HG02588 (cell line): ENCODE data around the gene TMPRSS3.
"Not testable (repeated sequence)": the region's sequence is repeated elsewhere in the genome, so short reads cannot be mapped to it uniquely, and the experiment has no call there.

ENCODE experiments used
- ATAC-seq: cut with Tn5 transposase; IDR thresholded peaks from one replicate; pipeline ENCODE4 v1.9.1; 2021; ENCODE audit warnings: mild to moderate bottlenecking, moderate library complexity; ENCODE audit not compliant: unreplicated experiment

Gene TMPRSS3

DNA sequence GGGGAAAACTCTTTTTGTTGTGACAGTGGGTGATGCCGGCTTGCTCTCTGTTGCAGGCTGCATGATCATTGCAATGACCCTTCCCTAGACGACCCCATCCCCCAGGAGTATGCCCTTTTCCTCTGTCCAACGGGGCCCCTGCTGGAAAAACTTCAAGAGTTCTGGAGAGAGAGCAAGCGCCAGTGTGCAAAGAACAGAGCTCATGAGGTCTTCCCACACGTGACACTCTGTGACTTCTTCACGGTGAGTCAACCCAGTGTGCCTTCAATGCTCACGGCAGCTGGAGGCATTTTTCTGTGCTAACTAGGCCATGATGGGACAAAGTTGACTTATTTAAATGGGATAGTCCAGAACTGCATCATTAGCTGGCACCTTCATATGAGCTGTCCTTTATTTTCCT lies 13.5 kb upstream of the TMPRSS3 start:
- no peak for ATAC-seq

DNA sequence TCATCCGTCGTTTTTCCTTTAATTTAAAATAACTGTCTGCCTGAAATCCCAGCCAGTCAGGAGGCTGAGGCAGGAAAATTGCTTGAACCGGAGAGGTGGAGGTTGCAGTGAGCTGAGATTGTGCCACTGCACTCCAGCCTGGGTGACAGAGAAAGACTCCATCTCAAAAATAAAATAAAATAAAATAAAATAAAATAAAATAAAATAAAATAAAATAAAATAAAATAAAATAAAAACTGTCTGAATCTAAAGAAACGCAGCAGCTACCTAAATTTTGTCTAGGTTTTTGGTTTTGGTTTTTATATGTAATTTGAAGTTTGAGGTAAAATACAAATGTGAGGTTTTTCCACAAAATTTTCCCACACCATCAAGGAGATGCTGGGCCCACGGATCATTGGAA lies 12.9 kb upstream of the TMPRSS3 start:
- ATAC-seq, result not testable (repeated sequence)

DNA sequence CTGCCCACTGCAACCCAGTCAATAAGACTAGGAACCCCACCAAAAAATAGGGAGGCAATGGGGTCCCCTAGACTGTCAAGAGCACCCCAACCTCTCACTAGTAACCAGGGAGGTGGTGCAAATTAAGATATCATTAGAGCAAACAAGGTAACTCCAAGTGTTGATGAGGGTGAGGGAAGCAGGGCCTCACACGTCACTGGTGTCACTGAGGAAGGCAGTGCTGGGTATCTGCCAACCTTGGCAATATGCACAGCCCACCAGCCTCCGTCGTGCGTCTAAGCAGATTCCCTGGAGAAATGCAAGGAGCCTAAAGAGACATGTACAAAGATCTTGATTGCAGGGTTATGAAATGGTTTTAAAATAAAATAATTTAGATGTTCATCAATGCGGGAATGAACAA lies 11.6 kb upstream of the TMPRSS3 start:
- no peak for ATAC-seq

DNA sequence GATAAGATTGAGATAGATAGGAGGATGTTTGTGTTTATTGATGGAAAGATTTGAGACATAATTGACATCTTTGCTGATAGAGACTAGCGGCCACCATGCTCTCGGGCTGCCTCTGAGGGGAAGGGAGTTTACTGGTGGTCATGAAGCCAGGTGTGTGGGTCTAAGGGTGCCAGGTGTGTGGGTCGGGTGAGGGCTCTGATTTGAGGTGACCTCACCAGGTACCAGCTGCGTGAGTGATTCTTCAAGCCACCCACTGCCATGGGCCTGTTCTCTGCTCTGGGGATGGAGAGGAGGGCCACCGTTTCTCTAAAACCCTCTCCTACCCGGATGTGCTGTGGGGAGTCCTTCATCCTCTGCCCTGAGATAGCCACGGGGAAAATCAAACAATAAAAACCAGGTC lies 11.0 kb upstream of the TMPRSS3 start:
- ATAC-seq, result no peak

DNA sequence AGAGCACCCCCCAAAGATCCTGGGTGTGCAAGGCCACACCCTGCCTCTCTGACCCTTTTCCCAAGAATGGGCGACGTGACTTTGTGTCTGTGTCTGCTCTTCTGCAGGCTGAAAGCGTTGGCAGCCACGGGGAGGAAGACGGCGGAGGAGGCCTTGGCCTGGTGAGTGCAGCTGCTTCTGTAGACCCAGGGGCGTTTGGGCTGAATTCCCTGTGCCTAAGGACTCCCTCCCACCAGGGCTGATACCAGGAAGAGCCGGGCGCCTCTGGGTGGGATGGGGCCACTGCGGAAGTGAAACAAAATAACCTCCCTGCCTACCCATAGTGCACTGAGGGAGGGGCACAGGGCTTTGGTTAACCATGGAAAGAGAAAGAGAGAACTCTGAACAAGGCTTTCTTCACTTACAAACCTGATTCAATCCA lies 10.4 kb upstream of the TMPRSS3 start:
- no peak for ATAC-seq

DNA sequence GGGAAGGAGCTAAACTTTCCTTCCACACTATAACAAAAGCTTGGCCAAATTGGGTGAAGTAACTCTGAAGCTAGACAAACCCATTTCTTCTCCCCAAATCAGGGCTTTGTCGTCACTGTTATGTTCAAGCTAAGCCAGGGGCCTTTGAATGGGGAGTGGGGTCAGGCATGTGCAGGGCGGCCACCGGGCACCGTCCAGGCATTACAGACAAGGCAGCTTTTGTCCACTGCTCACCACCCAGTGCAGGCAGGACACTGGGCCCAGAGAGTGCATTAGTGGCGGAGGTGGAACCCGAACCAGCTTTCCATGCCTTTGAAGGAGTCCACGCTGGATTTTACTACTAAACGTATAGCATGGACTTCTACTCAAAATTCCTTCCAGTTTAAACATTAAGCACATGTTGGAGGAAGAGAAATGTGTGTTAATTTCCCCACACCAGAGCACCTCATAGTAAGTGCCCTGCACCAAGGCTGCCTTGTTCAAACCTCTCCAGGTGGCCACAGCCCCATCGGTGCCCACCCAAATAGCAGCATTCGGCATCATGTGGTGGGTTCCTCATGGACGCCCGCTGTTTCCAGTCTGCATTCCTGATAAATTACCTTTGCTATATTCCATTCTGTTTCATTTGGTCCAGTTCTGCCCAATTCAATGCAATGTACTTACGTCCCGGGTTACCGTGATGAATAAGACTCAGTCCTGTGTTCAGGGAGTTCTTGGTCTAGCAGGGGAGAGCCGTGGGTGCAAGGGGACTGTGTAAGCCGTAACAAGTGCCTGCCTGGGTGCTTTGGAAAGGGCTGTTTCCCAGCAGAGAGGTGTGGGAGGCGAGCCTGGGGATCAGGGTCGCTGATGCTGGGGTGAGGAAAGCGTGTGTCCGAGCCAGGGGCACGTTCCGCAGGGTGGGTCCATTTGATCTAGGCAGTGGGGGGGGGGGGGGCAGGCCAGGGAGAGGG lies 9.5 kb upstream of the TMPRSS3 start:
- no peak for ATAC-seq

DNA sequence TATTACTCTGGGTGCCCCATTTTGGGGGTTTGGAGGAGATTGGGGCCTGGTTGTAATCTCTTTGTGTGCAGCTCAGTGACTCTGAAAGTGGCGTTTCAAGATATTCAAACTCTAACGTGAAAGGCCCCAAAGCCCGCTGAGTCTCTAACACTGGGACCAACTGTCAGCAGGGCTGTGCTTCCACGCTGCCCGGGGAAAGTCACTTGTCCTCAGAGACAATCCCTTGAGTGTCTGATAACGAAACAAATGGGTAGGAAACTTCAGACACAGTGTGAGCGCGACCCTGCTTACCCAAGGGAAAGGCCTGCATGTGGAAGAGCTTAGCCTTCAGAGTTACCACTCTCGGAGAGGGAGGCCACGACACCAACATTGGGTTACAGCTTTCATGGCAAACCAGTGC lies 8.7 kb upstream of the TMPRSS3 start:
- ATAC-seq, result no peak

DNA sequence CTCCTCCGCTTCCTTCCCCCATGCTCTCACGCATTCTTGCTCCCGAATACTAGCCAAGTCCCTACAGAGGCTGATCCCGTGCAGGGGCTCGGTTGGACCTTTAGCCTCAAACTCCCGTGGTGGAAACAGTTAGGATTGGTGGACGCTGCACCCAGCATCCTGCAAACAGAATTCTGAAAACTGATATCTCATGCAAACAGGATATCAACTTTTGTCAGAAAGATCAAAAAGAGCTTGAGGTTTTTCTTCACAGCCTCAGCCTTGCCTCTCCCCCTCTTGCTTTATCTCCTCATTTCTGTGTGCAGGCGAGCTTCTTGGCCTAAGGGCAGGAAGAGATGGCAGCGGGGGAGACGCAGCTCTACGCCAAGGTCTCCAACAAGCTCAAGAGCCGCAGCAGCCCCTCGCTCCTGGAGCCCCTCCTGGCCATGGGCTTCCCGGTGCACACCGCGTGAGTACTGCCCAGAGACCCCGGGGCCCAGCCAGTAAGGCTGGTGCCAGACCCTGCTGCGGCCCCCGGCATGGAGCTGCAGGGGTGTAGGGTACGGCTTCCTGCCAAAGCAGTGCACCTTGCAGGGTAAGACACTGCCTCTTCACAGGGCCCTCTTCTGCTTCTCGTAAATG lies 7.9 kb upstream of the TMPRSS3 start, which contains the start of gene UBASH3A:
TSS of gene UBASH3A (plus strand) at position 292 of the 621 bp plus-strand sequence. CDS start at position 336, 44 bp downstream.
- no peak for ATAC-seq

DNA sequence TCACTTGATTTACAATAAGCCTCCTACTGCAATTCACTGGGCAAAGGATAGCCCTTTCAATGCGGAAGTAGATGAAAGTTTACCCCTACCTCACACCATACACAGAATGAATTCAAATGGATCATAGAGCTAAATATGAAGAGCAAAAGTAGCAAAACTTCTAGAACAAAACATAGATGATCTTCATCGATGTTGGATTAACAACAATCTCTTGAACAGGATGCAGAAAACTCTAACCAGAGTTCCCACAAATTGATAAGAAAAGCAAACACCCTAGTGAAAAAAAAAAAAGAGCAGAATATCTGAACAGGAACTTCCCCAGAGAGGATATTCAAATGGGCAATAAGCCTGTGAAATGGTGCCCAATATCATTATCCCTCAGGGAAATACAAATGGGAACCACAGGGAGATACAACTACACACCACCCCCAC lies 6.0 kb upstream of the TMPRSS3 start:
- ATAC-seq, result no peak

DNA sequence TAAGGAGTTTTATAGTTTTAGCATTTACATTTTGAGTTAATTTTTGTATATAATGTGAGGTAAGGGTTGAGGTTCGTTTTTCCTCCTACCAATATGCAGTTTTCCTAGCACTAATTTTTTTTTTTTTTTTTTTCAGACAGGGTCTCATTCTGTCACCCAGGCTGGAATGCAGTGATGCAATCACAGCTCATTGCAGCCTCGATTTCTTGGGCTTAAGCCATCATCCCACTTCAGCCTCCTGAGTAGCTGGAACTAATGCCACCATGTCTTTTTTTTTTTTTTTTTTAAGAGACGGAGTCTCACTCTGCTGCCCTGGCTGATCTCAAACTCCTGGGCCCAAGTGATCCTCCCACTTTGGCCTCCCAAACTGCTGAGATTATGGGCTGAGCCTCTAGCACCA lies 5.3 kb upstream of the TMPRSS3 start:
- no peak for ATAC-seq

DNA sequence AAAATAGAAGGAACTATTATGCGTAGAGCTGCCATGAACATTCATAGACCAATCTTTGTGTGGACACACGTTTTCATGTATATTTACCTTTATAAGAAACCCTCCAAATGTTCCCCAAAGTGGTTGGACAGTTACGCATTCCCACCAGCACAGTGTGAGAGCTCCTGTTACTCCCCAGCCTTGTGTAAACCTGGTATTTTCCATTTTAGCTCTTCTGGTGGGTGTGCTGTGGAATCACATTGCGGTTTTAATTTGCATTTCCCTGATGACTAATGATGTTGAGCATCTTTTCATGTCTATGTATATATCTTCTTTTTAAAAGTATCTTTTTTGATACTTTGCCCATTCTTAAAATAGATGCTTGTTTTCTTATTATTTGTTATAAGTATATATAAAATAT lies 4.7 kb upstream of the TMPRSS3 start:
- ATAC-seq, result no peak

DNA sequence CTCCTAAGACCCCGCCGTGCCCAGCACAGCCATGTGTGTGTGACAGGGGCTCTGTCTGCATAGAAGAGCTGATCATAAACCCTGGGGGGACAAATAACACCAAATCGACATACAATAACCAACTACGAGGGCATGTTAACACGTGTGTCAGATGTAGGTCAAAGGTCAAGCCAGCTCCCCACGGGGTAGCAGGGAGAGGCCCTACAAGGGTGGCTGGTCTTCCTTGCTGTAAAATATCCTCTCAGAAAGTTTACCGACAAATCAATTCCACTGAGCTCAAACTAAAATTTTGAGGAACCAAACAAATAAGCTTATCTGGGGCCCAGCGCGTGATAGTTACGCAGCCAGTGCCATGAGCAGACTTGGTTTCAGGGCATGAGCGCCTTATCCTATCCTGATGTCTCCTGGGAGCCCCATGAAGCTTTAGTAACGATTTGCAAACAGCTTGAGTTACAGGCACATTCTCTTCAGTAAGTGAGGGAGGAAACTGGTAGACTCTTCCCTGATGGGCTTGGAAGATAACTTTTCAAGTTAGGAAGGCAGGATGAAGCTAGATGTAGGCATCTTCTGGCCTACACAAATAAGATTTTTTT lies 2.7 kb upstream of the TMPRSS3 start:
- ATAC-seq, result no peak

DNA sequence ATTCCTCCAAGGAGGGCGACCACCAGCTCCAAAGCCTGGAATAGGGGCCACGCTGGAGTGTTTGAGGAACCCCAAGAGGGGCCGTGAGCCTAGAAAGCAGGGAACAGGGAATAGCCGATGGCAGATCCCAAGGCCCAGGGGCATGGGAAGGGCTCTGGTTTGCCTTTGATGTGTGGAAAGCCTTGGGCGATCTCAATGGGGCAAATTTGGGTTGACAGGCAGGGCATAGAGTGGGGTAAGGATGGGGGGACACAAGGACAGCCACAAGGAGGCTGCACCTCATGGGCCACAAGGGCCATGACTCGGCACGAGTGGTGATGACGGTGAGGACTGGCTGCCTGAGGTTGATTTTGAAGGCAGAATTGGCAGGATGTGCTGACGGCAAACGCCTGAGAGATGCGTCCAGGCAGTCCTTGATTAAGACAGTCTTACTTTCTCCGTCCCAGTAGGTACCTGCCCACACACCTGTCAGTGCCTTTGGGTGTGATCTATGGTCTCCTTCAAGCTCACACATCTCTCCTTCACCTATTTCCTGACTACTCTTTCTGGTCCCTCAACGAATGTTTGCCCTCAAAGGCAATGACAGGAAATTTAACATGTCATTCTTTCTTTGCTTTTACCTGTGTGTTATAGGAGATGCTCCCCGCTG lies 2.0 kb upstream of the TMPRSS3 start:
- ATAC-seq, result no peak

DNA sequence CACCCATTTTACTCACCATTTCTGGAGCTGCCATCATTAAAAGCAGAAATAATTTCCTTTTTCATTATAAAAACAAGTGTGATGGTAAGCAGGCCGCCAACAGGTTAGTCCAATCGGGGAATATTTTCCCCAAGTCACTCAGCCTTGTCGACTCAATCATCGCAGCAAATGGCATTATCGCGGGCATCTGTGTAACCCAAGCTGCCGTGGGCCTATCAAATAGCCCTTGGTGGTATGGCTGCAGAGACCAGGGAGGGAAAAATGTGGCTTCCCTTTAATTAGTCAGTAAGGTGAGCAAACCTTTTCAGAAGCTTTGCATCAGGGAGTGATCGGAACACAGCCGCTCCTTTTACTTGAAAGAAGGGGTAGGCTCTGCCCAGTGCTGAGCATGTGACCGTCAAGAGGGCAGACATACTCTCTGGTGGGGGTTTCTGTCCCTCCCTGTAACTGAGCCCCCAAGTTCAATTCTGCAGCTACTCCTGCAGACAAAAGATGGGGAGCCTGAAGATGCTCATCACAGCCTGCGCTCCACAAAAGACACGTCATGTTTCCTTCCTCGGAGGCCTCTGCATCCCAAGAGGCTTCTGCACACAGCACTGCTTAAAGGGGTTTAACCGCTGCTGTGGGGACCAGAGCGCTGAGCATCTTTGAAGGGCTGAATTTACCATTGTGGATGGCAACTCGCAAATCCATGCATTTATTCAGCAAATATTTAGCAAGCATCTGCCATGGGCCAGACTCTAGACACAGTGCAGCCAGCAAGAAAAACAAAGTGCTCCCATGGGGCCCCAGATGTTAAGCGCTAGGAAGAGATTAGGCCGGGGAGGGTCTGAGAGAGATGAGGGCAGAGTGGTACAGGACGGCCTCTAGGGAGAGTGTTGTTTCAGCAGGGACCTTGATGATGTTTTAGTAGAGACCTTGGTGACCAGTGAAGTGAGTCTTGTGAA lies 1.2 kb upstream of the TMPRSS3 start:
- ATAC-seq, result no peak

DNA sequence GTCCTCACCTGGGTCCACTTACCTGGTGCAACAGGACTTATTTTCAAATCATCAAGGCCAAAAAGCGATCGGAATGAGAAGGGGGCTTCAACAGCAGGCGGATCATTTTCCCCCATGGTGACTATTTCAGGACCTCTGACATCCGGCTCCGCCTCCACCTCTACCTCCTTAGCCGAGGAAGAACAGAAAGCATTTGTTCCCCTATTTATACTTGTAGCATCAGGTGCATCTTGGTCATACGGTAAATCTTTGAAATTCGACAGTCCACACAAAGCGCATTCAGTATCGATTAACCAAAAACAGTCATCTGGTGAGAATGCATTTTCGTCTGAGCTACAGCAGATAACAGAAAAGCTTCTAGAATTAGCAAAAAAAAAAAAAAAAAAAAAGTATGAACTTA lies 550 bp downstream of the TMPRSS3 start:
- no peak for ATAC-seq

DNA sequence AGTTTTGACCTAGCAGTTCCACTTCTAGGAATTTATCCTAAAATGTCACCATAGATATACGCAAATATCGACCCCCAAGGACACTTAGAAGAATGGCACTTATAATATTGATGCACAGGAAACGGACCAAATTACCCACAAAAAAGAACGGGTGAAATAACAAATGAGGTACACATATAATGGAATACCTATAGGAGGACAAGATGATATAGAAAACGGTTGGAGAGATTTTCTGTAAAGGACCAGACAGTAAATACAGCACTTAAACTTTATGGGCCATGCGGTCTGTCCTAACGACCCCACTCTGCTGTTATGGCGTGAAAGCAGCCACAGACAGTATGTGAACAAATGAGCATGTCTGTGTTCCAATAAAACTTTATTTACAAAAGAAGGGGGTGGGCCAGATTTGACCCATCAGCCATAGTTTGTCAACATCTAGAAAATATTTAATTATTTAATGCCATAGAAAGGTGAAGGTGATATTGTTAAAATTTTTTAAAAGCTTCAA lies 2.4 kb downstream of the TMPRSS3 start:
- ATAC-seq, result no peak

DNA sequence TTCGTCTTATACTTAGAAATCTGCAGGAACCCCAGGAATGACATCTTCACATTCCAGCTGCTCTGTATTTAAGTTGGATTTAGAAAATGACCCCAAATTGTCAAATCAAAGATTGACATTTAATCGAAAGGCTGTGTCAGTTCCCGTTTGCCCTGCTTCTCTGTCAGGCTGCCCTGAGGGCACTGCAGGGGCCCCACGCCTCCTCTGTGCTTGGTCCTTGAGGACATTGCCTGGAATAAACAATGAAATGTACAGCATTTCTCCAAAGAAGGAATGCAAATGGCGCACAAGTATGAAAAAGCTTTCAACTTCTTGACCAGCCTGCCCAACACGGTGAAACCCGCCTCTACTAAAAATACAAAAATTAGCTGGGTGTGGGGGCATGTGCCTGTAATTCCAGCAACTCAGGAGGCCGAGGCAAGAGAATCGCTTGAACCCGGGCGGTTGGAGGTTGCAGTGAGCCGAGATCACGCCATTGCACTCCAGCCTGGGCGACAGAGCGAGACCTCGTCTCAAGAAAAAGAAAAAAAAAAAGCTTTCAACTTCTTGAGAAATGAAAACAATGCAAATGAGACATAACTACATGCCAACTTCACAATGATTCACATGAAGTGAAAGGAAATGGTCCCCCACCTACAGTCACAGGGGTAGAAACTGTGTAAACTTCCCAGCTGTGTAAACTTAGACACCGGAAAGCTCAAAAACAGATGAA lies 3.0 kb downstream of the TMPRSS3 start:
- peak; percentile 74 for ATAC-seq

DNA sequence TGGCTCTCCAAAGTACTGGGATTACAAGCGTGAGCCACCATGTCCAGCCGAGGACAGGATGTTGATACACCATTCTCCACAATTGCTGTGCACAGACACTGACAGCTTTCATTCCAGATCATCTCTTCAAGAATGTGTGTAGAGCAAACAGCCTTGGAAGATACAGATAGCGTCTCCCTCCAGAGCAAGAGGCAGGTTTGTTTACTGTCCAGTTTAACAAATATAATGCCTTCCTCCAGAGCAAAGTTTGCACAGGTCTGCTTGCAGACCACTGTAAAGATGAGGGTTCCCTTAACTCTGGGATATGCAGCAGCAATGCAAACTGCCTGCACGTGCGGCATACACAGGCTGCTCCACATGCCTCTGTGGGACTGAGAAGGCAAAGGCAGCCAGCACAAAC lies 4.6 kb downstream of the TMPRSS3 start:
- no peak for ATAC-seq

DNA sequence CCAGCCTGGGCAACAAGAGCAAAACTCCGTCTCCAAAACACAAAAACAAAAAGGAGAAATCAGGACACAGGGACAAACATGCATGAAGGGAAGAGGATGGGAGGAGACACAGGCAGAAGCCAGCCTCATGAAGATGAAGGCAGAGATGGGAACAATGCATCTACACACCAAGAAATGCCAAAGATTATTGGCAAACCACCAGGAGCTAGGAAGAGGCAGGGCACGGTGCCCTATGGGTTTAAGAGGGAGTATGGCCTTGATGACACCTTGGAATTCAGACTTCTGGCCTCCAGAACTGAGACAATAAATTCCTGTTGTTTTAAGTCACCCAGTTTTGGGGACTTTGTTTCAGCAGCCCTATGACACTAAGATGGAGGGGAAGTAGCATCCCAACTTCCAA lies 5.2 kb downstream of the TMPRSS3 start:
- no peak for ATAC-seq
